Caki2 (cell line): Measurements from ENCODE around the gene IL13RA1. TPM values are rescaled to one million over a fixed set of nuclear protein-coding genes. Genes with fewer than 3 reads are reported as not detected.
A peak's percentile ranks its signal among the peaks of the same experiment; 100 is the strongest.
"Not testable (repeated sequence)": the region's sequence is repeated elsewhere in the genome, so short reads cannot be mapped to it uniquely, and the experiment has no call there.

Source experiments
- DNase-seq: peaks from one replicate; pipeline ENCODE4 v3.0.0-alpha.2; 2015; ENCODE audit warnings: low read depth
- in situ Hi-C: cut with HindIII; loops from 2 replicates; pipeline ENCODE4 v1.10.0; 2016; ENCODE audit warnings: low sequenced_read_pairs, low pct_unique_long_range_greater_than_20kb, mixed read lengths
- total RNA-seq: library from RNA; depleted of rRNA; stranded (reverse); fragments of >200 nt; shearing (Covaris generic); gene quantifications from 2 replicates; pipeline ENCODE4 v1.2.3, GENCODE V29; 2014; ENCODE audit warnings: low replicate concordance

Gene IL13RA1
- total RNA-seq, 1 experiment from 2014 or later, result 20.3 TPM

DNA sequence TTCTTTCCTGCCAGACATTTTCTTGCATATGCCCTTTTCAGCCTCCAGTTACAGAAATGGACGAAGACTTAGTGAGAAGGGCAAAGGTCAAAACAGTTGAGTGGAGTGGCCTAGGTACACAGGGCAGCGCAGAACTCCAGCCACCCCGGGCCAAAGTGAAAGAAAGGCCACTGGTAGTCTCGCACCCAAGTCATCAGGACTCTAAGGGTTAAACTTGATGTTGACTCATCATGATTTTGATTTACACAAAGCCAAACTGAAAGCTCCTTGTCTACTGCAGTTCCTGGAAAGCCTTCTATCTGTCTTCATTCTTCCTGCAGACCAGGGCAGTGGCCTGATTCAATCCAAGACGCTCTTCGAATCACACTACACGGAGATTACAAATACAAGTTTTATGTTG lies 2.6 kb upstream of the IL13RA1 start:
- in situ Hi-C loops, result no loop called here
- no peak for DNase-seq

DNA sequence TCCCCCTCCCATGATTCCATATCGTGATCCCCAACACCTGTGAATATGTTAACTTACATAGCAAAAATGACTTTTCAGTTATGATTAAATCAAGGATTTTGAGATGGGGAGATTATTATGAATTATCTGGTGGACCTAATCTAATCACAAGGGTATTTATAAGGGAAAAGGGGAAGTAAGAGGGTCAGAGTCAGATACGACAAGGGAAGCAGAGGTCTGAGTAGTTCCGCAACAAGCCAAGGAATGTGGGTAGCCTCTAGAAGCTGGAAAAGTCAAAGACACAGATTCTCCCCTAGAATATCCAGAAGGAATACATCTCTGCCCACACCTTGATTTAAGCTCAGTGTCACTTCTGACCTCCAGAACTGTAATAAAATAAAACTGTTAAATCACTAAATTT lies 1.0 kb upstream of the IL13RA1 start:
- DNase-seq, result no peak
- in situ Hi-C loops, result no loop called here

DNA sequence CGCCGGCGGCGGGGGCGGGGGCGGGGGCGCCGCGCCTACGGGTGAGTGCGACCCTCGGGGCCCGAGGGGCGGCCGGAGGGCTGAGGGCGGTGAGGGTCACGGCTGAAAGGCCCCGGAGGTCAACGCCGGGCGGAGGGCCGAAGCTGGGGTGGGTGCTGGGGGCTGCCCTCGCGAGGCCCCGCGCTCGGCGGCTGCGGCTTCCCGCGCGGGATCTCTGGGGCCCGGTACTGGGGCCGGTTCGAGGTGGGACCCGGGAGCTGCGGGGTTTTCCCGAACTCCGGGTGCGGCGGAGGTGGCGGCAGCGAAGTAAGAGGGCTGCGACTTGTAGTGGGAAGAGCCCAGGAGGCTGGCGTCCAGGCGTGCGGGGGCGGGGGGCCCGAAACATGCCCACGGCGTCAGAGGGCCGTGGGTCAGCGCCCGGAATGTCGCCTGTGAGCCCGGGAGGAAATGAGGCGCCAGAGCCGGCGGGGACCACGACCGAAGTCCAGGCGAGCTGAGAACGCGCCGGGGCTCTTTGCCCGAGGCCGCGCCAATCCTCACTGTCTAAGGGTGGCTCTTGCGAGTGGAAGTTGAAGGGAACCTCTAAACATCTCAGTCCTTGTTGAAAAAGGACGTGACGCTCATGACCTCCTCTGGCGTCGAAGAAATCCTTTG lies 407 bp downstream of the IL13RA1 start:
- peak; percentile 25 for DNase-seq
- in situ Hi-C loops, result no loop called here

DNA sequence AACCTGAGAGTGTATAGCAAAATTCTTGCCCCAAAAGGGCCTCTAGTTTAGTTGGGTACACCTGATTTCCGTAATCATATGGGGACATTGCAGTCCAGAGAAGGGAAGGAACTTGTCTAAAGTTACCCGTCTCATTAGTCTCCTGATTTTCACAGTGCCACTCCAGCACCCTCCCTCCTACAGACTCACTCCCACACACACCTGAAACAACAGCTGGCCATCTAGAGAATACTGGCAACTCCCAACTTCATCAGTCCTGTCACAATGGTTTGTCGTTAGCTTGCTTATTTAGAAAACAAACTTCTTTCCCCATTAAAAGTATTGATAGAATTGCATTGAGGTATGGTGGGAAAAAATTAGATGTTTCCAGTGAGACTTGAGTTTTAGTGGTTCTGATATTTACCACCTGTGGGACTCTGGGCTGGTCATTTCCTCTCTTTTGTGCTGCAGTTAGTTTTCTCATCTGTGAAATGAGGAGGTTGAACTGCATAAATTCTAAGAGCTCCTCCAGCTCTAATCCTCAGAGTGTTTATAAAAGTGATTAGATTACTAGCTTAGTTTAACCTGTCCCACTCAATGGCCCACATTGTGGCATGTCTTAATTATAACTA lies 1.7 kb downstream of the IL13RA1 start:
- no peak for DNase-seq

DNA sequence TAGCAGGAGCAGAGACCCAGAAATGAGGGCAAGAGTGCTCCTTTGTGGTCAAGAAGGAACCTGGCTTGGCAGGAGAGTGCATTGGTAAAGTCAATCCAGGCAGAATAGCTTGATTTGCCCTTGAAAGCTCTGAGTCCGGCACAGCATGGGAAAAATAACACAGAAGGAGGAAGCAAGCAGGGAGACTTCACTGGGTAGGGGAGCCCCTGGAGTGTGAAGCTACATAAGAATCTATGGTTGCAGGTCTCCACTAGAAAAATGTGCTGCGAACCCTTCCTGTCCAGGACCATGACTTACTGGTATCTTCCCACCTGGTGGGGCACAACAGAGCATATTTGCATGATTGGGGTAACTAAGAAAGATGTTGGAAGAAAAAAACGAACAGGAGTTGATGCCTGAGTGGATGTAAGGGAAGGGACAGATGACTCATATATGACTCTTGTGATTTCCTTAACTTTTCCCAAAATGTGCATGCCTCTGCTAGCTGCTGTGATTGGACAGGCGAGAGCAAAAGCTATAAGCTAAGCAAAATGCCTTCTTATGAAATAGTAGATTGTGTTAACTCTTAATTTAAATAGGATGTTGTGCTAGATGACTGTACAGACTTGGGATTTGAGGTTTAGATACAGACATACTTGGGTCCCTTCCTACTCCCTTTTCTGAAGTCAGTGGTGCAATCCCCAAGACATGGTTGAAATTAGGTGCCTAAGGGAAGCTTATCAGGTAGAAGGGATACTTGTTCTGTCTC lies 3.3 kb downstream of the IL13RA1 start:
- no peak for DNase-seq
- in situ Hi-C loops, result no loop called here

More for the DNA sequence above, 1.7 kb downstream of the IL13RA1 start:
- in situ Hi-C loops, result no loop called here

DNA sequence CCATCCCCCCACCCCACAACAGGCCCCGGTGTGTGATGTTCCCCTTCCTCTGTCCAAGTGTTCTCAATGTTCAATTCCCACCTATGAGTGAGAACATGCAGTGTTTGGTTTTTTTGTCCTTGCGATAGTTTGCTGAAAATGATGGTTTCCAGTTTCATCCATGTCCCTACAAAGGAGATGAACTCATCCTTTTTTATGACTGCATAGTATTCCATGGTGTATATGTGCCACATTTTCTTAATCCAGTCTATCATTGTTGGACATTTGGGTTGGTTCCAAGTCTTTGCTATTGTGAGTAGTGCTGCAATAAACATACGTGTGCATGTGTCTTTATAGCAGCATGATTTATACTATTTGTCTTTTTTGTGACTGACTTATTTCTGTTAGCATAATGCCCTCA lies 5.1 kb downstream of the IL13RA1 start:
- DNase-seq, in situ Hi-C loops: not testable (repeated sequence)

DNA sequence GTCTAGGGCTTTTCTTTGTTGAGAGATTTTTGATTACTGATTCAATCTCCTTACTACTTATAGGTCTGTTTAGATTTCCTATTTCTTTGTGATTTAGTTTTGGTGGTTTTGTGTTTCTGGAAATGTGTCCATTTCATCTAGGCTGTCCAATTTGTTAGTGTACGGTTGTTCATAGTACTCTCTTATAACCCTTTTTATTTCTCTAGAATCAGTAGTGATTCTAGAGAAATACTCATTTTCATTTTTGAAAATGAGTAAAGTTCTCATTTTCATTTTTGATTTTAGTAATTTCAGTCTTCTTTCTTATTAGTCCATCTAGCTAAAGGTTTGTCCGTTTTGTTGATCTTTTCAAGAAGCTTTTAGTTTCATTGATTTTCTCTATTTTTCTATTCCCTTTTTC lies 7.5 kb downstream of the IL13RA1 start:
- in situ Hi-C loops, result no loop called here
- DNase-seq, result no peak

DNA sequence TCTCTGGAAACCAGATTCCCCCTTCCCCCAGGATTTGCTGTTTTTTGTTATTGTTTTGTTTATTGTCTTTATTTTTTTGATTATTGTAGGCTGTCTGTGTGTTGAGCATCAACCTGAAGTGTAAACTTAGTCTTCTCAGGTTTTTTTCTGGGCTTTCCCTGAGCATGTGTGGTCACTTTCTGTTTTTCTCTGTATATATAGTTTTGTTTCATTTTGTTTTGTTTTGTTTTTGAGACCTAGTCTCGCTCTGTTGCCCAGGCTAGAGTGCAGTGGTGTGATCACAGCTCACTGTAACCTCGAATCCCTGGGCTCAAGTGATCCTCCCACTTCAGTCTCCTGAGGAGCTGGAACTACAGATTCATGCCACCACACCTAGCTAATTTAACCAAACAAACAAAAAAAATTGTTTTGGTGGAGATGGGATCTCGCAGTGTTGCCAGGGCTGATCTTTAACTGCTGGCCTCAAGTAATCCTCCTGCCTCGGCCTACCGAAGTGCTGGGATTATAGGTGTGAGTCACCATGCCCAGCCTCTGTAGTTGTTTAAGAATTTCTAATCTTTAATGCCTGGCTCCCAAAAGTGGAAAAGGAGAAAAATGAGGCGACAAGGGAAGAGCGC lies 9.1 kb downstream of the IL13RA1 start:
- peak; percentile 61 for DNase-seq
- in situ Hi-C loops, result no loop called here

DNA sequence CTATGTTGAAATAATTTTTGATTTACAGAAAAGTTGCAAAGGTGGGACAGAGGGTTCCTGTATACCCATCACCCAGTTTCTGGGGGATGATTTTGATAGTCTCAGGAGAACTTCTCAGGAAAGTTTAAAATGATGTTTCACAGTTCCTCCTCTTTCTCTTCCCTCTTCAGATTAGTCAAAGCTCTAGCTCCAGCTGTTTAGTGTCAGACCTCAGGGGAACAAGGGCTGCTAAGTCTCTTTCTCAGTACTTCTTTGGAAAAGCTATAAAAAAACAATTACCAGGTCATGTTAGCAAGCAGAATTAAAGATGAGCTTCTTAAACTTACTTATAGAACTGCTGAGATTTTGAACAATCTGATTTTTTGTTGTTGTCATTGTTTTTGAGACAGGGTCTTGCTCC lies 12.2 kb downstream of the IL13RA1 start:
- in situ Hi-C loops, result no loop called here
- no peak for DNase-seq

DNA sequence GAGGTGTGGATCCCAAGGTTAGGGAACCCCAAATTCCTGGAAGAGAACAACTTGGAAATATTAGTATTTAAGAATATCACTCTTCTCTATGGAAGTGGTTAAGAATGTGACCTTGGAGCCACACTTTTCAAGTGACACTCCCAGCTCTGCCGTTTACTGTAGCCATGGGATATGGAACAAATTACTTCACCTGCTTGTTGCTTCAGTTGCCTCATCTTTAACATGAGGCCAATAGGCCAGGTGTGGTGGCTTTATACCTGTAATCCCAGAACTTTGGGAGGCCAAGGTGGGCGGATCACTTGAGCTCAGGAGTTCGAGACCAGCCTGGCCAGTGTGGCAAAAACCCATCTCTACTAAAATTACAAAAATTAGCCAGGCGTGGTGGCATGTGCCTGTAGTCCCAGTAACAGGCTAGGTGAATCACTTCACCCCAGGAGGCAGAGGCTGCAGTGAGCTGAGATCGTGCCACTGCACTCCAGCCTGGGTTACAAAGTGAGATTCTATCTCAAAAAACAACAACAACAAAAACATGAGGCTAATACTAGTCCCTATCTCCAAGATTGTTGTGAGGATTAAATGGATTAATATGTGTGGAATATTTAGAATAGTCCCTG lies 13.0 kb downstream of the IL13RA1 start:
- in situ Hi-C loops, result no loop called here
- DNase-seq, result peak; percentile 26

DNA sequence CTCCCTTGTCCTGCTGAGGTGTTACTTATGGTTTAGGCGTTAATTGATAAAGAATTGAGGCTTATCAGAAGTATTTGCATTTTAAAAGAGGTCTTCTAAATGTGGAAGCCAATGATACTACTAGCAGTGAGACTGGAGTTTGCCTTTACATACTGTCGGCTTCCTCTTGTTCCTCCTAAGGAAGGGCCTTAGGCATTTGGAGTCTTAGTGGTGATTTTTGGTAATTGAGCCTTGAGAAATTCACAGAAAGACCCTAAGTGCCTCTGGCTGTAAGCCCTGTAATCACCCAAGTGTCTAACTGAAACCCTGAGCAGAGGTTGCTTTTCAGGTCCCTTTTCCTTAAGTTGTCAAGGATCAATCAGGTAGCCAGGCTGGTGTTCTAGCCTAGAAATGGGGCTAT lies 14.8 kb downstream of the IL13RA1 start:
- DNase-seq, result no peak
- in situ Hi-C loops, result no loop called here

DNA sequence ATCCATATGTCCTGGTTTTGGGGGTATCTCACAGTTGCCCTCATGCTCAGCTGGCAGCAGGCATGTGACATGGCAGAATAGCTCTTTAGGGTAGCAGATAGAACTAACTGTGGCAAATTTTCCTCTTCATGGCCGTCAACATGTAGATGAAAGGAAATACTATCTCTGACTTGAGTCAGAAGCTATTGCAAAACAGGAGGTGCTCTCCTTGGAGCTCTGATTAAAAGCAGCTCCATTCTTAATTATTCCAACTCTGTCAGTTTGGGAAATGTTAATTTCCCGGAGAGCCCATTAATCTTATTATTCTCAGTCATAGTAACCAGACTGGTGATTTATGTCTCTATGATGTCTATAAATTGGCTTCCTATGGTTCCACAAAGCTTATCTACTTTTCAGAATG lies 18.2 kb downstream of the IL13RA1 start:
- in situ Hi-C loops, result no loop called here
- DNase-seq, result no peak

DNA sequence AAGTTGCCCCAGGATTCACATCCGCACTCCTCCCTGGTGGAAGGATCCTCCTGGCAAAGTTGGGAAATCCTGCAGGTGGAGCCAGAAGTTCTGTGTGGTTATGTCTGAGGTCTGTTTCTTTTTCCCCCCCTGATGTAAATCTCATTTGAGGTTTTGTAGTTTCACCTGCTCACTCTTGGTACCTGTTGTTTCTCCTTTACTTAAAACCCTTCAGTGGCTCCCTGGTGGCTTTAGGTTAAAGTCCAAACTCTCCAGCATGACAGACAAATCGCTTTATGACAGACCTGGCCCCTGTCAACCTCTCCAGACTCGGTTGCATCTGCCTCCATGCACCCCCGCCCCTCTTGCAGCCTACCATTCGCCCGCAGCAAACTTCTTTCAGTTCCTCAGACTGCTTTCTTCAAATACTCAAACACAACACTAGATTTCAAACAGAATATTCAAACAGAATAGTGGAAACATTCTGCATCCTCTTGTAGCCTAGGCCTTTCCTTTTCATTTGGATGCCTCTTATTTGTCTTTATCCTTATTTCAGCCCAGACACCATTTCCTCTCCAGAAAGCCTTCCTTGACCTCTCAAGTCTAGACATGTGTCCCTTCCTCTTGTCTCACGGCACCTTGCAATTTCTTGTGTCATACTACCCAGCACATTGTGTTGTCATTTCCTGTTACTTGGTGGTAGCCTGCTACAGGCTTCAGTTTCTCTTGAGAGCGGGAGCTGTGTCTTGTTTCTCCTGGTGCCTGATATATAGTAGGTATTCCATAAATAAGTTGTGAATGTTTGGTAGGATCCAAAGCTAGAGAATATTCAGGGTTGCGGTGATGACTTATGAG lies 24.8 kb downstream of the IL13RA1 start:
- in situ Hi-C loops, result no loop called here
- no peak for DNase-seq

DNA sequence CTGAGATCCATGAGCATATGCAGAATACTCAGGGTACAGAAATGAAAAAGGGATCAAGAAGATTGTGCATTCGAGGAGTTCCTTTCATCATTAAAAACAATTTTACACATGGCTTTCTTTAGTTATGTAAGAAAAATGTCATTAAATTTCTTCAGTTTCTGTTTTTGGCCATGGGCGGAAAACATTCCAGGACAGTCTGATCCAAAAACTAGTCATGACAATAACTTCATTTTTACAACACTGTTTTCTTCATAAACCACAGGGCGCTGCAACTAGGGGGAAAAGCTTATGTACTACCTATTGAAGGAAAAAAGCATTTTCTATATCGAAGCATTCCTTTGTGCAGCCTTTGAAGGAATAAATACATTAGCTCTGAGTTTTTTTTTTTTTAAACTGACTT lies 28.2 kb downstream of the IL13RA1 start:
- no peak for DNase-seq
- in situ Hi-C loops, result no loop called here

DNA sequence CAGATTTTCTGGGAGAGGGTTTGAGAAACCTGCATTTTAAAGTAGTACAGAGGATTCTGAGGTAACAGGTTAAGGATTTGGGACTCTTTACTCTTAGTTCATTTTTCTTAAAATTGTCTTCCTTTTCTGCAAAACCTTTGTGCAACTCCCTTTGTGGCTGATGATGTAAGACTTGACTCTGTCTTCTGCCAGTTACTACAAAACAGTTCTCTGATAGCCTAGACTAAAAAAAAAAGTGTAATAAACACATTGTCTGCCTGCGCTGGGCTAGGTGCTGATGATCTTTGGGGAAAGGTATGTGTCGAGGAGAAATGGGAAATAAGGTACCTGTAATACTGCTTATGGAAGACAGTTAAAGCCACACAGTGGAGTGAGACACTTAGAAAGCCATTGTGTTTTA lies 28.7 kb downstream of the IL13RA1 start:
- in situ Hi-C loops, result no loop called here
- DNase-seq, result no peak

DNA sequence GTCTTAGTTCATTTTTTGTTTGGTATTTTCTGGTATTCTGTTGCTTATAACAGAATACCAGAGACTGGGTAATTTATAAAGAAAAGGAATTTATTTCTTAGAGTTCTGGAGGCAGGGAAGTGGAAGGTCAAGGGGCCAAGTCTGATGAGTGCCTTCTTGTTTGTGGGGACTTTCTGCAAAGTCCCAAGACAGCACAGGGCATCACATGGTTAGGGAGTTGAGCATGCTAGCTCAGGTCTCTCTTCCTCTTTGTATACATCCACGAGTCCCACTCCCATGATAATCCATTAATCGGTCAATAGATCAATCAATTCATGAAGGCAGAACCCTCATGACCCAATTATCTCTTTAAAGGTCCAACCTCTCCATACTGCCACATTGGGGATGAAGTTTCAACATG lies 31.1 kb downstream of the IL13RA1 start:
- in situ Hi-C loops, result no loop called here
- no peak for DNase-seq

DNA sequence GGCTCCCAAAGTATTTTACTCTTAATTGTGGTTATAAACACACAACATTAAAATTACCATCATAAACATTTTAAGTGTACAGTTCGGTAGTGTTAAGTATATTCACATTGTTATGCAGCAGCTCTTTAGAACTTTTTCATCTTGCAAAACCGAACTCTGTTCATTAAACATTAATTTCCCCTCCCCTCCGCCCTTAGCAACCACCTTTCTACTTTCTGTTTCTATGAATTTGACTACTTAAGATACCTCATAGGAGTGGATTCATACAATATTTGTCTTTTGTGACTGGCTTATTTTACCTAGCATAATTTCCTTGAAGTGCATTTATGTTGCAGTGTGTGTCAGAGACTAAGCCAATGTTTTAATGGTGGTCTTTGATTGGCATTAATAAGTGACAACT lies 32.6 kb downstream of the IL13RA1 start:
- in situ Hi-C loops, result no loop called here
- DNase-seq, result no peak
